ENCODE measurements around the gene PCIF1. TPM values are rescaled to one million over a fixed set of nuclear protein-coding genes. Genes with fewer than 3 reads are reported as not detected.
"Not testable (repeated sequence)": the region's sequence is repeated elsewhere in the genome, so short reads cannot be mapped to it uniquely, and the experiment has no call there.

The PCIF1 gene
- total RNA-seq, 1 donor from 2014 or later = 6.3 TPM

DNA sequence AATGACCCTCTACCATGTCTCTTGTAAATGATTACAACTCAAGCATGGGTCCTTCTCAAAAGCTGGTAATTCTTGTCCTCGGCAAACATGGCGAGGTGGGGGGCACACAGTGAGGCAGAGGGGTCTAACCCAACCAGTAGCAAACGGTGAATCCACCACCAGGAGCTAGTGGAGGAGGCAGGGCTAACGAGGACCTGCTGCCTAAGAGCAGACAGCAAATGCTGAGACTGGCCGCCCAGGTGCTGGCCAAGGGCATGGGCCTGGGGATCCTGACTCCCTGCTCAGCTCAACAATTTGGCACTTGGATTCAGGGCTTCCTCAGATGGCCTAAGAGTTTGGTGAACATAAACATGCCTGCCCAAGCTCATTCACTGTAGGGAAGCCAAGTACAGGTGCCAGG, 18.4 kb downstream of the PCIF1 start:
- peaks cover 41% of the 10 kb centered on the region for H3K36me3 ChIP-seq (ENCODE audit: control insufficient read depth, insufficient read depth, low read length)
- TF ChIP-seq, protein P1, sequence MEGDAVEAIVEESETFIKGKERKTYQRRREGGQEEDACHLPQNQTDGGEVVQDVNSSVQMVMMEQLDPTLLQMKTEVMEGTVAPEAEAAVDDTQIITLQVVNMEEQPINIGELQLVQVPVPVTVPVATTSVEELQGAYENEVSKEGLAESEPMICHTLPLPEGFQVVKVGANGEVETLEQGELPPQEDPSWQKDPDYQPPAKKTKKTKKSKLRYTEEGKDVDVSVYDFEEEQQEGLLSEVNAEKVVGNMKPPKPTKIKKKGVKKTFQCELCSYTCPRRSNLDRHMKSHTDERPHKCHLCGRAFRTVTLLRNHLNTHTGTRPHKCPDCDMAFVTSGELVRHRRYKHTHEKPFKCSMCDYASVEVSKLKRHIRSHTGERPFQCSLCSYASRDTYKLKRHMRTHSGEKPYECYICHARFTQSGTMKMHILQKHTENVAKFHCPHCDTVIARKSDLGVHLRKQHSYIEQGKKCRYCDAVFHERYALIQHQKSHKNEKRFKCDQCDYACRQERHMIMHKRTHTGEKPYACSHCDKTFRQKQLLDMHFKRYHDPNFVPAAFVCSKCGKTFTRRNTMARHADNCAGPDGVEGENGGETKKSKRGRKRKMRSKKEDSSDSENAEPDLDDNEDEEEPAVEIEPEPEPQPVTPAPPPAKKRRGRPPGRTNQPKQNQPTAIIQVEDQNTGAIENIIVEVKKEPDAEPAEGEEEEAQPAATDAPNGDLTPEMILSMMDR (IDR thresholded peaks at IDR 0.05; ENCODE audit: insufficient read depth, low read length, severe bottlenecking) = no peak
- FAIRE-seq = no peak
- no peaks in the 10 kb centered on the region for H3K27me3 ChIP-seq (ENCODE audit: control insufficient read depth, insufficient read depth, low read length)
- H3K4me3 ChIP-seq (ENCODE audit: low read depth, low read length) = no peak overlapping the region
- no peak for DNase-seq (ENCODE audit: low read depth)

- DNase-seq (ENCODE audit: low read depth) (no peak), FAIRE-seq (no peak)
- Histone ChIP-seq H3K27me3 (ENCODE audit: control insufficient read depth, insufficient read depth, low read length) (no peaks in the 10 kb centered on the region), H3K4me3 (ENCODE audit: low read depth, low read length) (no peak overlapping the region), H3K36me3 (ENCODE audit: control insufficient read depth, insufficient read depth, low read length) (peaks cover 44% of the 10 kb centered on the region)
- TF ChIP-seq, protein P1 (IDR thresholded peaks at IDR 0.05; ENCODE audit: insufficient read depth, low read length, severe bottlenecking) = no peak
Measured at GRCh38 chr20:45953672-45954071, 19.2 kb downstream of the PCIF1 start.

DNA sequence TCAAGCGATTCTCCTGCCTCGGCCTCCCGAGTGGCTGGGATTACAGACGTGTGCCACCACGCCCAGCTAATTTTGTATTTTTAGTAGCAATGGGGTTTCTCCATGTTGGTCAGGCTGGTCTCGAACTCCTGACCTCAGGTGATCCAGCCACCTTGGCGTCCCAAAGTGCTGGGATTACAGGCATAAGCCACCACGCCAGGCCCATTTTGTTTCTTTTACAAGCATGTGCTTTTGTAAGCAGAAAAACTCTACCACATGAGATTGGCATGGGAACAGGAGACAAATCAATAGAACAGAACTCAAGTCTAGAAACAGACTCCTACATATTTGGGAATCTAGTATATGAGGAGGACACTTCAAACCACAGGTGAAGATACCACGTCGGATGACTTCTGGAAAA, 21.8 kb downstream of the PCIF1 start:
- peaks cover 53% of the 10 kb centered on the region for H3K36me3 ChIP-seq (ENCODE audit: control insufficient read depth, insufficient read depth, low read length)
- DNase-seq (ENCODE audit: low read depth); H3K4me3 ChIP-seq (ENCODE audit: low read depth, low read length); FAIRE-seq; H3K27me3 ChIP-seq (ENCODE audit: control insufficient read depth, insufficient read depth, low read length): not testable (repeated sequence)

GRCh38 chr20:45957021-45957941, 22.8 kb downstream of the PCIF1 start:
- FAIRE-seq = no peak
- TF ChIP-seq, protein P1 (IDR thresholded peaks at IDR 0.05; ENCODE audit: insufficient read depth, low read length, severe bottlenecking) = no peak

DNA sequence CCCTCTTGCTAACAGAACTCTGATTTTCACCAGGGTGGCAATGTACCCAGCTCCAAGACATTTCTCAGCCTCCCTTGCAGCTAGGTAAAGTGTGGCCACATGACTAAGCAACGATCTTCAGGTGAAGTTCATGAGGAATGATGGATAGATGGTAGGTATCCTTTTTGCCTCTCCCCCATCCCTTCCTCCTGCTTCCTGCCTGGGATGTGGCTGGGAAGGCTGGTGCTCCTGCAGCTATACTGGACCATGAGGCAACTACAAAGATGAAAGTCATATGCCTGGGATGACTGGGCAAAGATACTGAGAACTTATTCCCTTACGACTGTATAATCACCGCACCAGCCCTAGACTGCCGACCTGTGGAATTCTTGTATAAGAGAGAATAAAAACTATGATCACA, 24.1 kb downstream of the PCIF1 start:
- no peaks in the 10 kb centered on the region for H3K27me3 ChIP-seq (ENCODE audit: control insufficient read depth, insufficient read depth, low read length)
- no peak for FAIRE-seq
- H3K4me3 ChIP-seq (ENCODE audit: low read depth, low read length) = no peak overlapping the region
- H3K36me3 ChIP-seq (ENCODE audit: control insufficient read depth, insufficient read depth, low read length) = peaks cover 45% of the 10 kb centered on the region
- no peak for DNase-seq (ENCODE audit: low read depth)
- TF ChIP-seq, protein P1 (IDR thresholded peaks at IDR 0.05; ENCODE audit: insufficient read depth, low read length, severe bottlenecking) = no peak

More at GRCh38 chr20:45957021-45957941, 22.8 kb downstream of the PCIF1 start:
- Histone ChIP-seq H3K4me3 (ENCODE audit: low read depth, low read length) (no peak overlapping the region), H3K36me3 (ENCODE audit: control insufficient read depth, insufficient read depth, low read length) (peaks cover 53% of the 10 kb centered on the region), H3K27me3 (ENCODE audit: control insufficient read depth, insufficient read depth, low read length) (no peaks in the 10 kb centered on the region)
- no peak for DNase-seq (ENCODE audit: low read depth)

DNA sequence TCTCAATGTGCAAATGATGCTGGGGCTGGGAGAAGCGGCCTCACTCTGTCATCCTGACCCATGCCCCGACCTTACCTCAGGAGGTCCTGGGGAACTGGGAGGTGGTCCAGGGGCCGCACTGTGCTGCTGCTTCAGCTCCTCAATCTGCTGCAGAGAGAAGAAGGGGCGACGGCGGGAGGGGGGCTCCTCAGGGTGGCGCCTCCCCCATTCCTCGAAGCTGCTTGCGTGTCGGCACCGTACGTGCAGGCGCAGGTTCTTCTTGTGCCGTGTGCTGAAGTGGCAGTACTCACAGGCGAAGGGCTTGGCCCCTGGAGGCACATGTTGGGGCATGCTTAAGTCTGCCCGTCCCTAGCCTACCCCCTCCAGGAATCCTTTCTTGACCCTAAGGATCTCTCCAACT, 24.6 kb downstream of the PCIF1 start:
- no peaks in the 10 kb centered on the region for H3K27me3 ChIP-seq (ENCODE audit: control insufficient read depth, insufficient read depth, low read length)
- H3K4me3 ChIP-seq (ENCODE audit: low read depth, low read length) = no peak overlapping the region
- H3K36me3 ChIP-seq (ENCODE audit: control insufficient read depth, insufficient read depth, low read length) = peaks cover 46% of the 10 kb centered on the region
- FAIRE-seq (no peak), DNase-seq (ENCODE audit: low read depth) (peak; percentile 35)
- TF ChIP-seq, protein P1 (IDR thresholded peaks at IDR 0.05; ENCODE audit: insufficient read depth, low read length, severe bottlenecking) = no peak
